Muscle layer of duodenum (tissue), 2 donors: ENCODE results near the gene CTBP1.

Experiments used
- H3K27ac ChIP-seq: one replicate; pipeline ENCODE4 v1.7.0; 2013; ENCODE audit warnings: mild to moderate bottlenecking, low read length
- H3K27me3 ChIP-seq: one replicate; pipeline ENCODE4 v1.7.0; 2013; ENCODE audit warnings: low read depth, mild to moderate bottlenecking, control low read depth, low read length
- H3K36me3 ChIP-seq, 2 donors: one replicate each; pipeline ENCODE4 v1.7.0; 2013; ENCODE audit warnings: low read length in 2 of 2, control low read depth in 1 of 2, mild to moderate bottlenecking in 1 of 2; ENCODE audit not compliant: insufficient read depth in 2 of 2, control insufficient read depth in 1 of 2
- H3K4me1 ChIP-seq, 2 donors: one replicate each; pipeline ENCODE4 v1.7.0; 2013; ENCODE audit warnings: low read length in 2 of 2, mild to moderate bottlenecking in 2 of 2, control low read depth in 1 of 2, moderate library complexity in 1 of 2; ENCODE audit not compliant: insufficient read depth in 2 of 2, control insufficient read depth in 1 of 2
- H3K4me3 ChIP-seq, 2 donors: one replicate each; pipeline ENCODE4 v1.7.0; 2013; ENCODE audit warnings: low read length in 2 of 2, low read depth in 1 of 2, mild to moderate bottlenecking in 1 of 2
- H3K9me3 ChIP-seq, 2 donors: one replicate each; pipeline ENCODE4 v1.7.0; 2013; ENCODE audit warnings: low read length in 2 of 2, control low read depth in 1 of 2, mild to moderate bottlenecking in 1 of 2; ENCODE audit not compliant: control insufficient read depth in 1 of 2
- donor health status: healthy.

CTBP1 gene

GRCh38 chr4:1164956-1165545, 83.9 kb downstream of the CTBP1 start:
- peaks cover 0 to 15% of the 10 kb centered on the region in 2 donors for H3K4me1 ChIP-seq
- no peak overlapping the region for H3K27ac ChIP-seq
- H3K4me3 ChIP-seq: no peak overlapping the region
- H3K36me3 ChIP-seq: no peaks in the 10 kb centered on the region
- no peaks in the 10 kb centered on the region for H3K9me3 ChIP-seq
- peaks cover 2% of the 10 kb centered on the region for H3K27me3 ChIP-seq

- H3K27me3 ChIP-seq: no peaks in the 10 kb centered on the region
- H3K4me3 ChIP-seq: no peak overlapping the region
- no peaks in the 10 kb centered on the region for H3K9me3 ChIP-seq
- peaks cover 0 to 15% of the 10 kb centered on the region in 2 donors for H3K4me1 ChIP-seq
- H3K36me3 ChIP-seq: no peaks in the 10 kb centered on the region
- no peak overlapping the region for H3K27ac ChIP-seq
Observed at GRCh38 chr4:1164444-1164843, 84.5 kb downstream of the CTBP1 start.

GRCh38 chr4:1164040-1164439, 84.9 kb downstream of the CTBP1 start:
- Histone ChIP-seq H3K4me1 (peaks cover 0 to 15% of the 10 kb centered on the region in 2 donors), H3K9me3 (no peaks in the 10 kb centered on the region), H3K36me3 (no peaks in the 10 kb centered on the region), H3K27ac (no peak overlapping the region), H3K4me3 (no peak overlapping the region), H3K27me3 (no peaks in the 10 kb centered on the region)
